Measurements from ENCODE around the gene COLEC11. TPM values are rescaled to one million over a fixed set of nuclear protein-coding genes. Genes with fewer than 3 reads are reported as not detected.

The COLEC11 gene
- total RNA-seq, 1 experiment from 2014 or later, result 0.77 TPM

- ChIA-PET CTCF (no interaction called here), POLR2A (ENCODE audit: low non-redundant PET) (no interaction called here)
- TF ChIP-seq EZH2 (IDR thresholded peaks at IDR 0.05; ENCODE audit: borderline replicate concordance, low read depth, low read length, poor library complexity, severe bottlenecking), result no peak
- TF ChIP-seq CTCF (conservative IDR thresholded peaks at IDR 0.05; ENCODE audit: low read depth, low read length), result no peak
- DNase-seq (ENCODE audit: low spot score), result no peak
- no peaks in the 10 kb centered on the region for H3K4me1 ChIP-seq (ENCODE audit: insufficient read depth, low read length, poor library complexity, severe bottlenecking)
- no TSS peak for BruUV-seq (replicated peaks)
- no peaks in the 10 kb centered on the region for H3K36me3 ChIP-seq (ENCODE audit: insufficient read depth, low read length, poor library complexity, severe bottlenecking)
- no peaks in the 10 kb centered on the region for H3K9me3 ChIP-seq (ENCODE audit: low read depth, low read length, poor library complexity, severe bottlenecking)
- no peaks in the 10 kb centered on the region for H3K27me3 ChIP-seq (replicated peaks; ENCODE audit: insufficient read depth, low read depth, low read length, poor library complexity)
- intact Hi-C loops (cut with micrococcal nuclease; ENCODE audit: unreplicated experiment), result no loop called here
- no peak overlapping the region for H3K4me3 ChIP-seq (ENCODE audit: low read depth, low read length, poor library complexity, severe bottlenecking)
- H3K27ac ChIP-seq (ENCODE audit: low read depth, low read length, poor library complexity, severe bottlenecking), result no peak overlapping the region
Observed at GRCh38 chr2:3639015-3639630, 44.2 kb downstream of the COLEC11 start.

- H3K27ac ChIP-seq (ENCODE audit: low read depth, low read length, poor library complexity, severe bottlenecking), result no peak overlapping the region
- no peaks in the 10 kb centered on the region for H3K36me3 ChIP-seq (ENCODE audit: insufficient read depth, low read length, poor library complexity, severe bottlenecking)
- DNase-seq (ENCODE audit: low spot score), result no peak
- no peak for TF ChIP-seq CTCF (conservative IDR thresholded peaks at IDR 0.05; ENCODE audit: low read depth, low read length)
- no peak for TF ChIP-seq EZH2 (IDR thresholded peaks at IDR 0.05; ENCODE audit: borderline replicate concordance, low read depth, low read length, poor library complexity, severe bottlenecking)
- no peak overlapping the region for H3K4me3 ChIP-seq (ENCODE audit: low read depth, low read length, poor library complexity, severe bottlenecking)
- ChIA-PET CTCF (no interaction called here), POLR2A (ENCODE audit: low non-redundant PET) (no interaction called here)
- no peaks in the 10 kb centered on the region for H3K27me3 ChIP-seq (replicated peaks; ENCODE audit: insufficient read depth, low read depth, low read length, poor library complexity)
- BruUV-seq (replicated peaks), result no TSS peak
- no peaks in the 10 kb centered on the region for H3K4me1 ChIP-seq (ENCODE audit: insufficient read depth, low read length, poor library complexity, severe bottlenecking)
- intact Hi-C loops (cut with micrococcal nuclease; ENCODE audit: unreplicated experiment), result no loop called here
- H3K9me3 ChIP-seq (ENCODE audit: low read depth, low read length, poor library complexity, severe bottlenecking), result no peaks in the 10 kb centered on the region
Observed at GRCh38 chr2:3639653-3640052, 44.7 kb downstream of the COLEC11 start.

- intact Hi-C loops (cut with micrococcal nuclease; ENCODE audit: unreplicated experiment), result no loop called here
- no peak for DNase-seq (ENCODE audit: low spot score)
- no TSS peak for BruUV-seq (replicated peaks)
- CTCF ChIA-PET, result no interaction called here
- Histone ChIP-seq H3K9me3 (ENCODE audit: low read depth, low read length, poor library complexity, severe bottlenecking) (no peaks in the 10 kb centered on the region), H3K27ac (ENCODE audit: low read depth, low read length, poor library complexity, severe bottlenecking) (no peak overlapping the region), H3K27me3 (replicated peaks; ENCODE audit: insufficient read depth, low read depth, low read length, poor library complexity) (no peaks in the 10 kb centered on the region), H3K36me3 (ENCODE audit: insufficient read depth, low read length, poor library complexity, severe bottlenecking) (no peaks in the 10 kb centered on the region), H3K4me3 (ENCODE audit: low read depth, low read length, poor library complexity, severe bottlenecking) (no peak overlapping the region), H3K4me1 (ENCODE audit: insufficient read depth, low read length, poor library complexity, severe bottlenecking) (no peaks in the 10 kb centered on the region)
- POLR2A ChIA-PET (ENCODE audit: low non-redundant PET), result no interaction called here
- no peak for TF ChIP-seq CTCF (conservative IDR thresholded peaks at IDR 0.05; ENCODE audit: low read depth, low read length)
- TF ChIP-seq EZH2 (IDR thresholded peaks at IDR 0.05; ENCODE audit: borderline replicate concordance, low read depth, low read length, poor library complexity, severe bottlenecking), result no peak
Observed at GRCh38 chr2:3641181-3641580, 46.3 kb downstream of the COLEC11 start.

All from A673 (cell line).